BLaER1 (cell line): ENCODE data around the gene TEX35.

Source experiments
- H3K27ac ChIP-seq: shearing (Covaris generic); formaldehyde crosslinking; 2 replicates; pipeline ENCODE4 v1.8.1; 2022
- H3K27me3 ChIP-seq: shearing (Covaris generic); formaldehyde crosslinking; 2 replicates; pipeline ENCODE4 v1.8.1; 2022
- H3K36me3 ChIP-seq: shearing (Covaris generic); formaldehyde crosslinking; 2 replicates; pipeline ENCODE4 v1.8.1; 2022
- H3K4me1 ChIP-seq: shearing (Covaris generic); formaldehyde crosslinking; 2 replicates; pipeline ENCODE4 v1.8.1; 2022
- H3K4me2 ChIP-seq: shearing (Covaris generic); formaldehyde crosslinking; 2 replicates; pipeline ENCODE4 v1.8.1; 2022
- H3K4me3 ChIP-seq: shearing (Covaris generic); formaldehyde crosslinking; 2 replicates; pipeline ENCODE4 v1.8.1; 2022
- H3K9ac ChIP-seq: shearing (Covaris generic); formaldehyde crosslinking; 2 replicates; pipeline ENCODE4 v1.8.1; 2022
- H3K9me3 ChIP-seq: shearing (Covaris generic); formaldehyde crosslinking; 2 replicates; pipeline ENCODE4 v1.8.1; 2022
- H4K20me1 ChIP-seq: shearing (Covaris generic); formaldehyde crosslinking; 2 replicates; pipeline ENCODE4 v1.8.1; 2022
- Cebpa-rat ChIP-seq: shearing (Covaris generic); IDR thresholded peaks from 2 replicates; pipeline ENCODE4 v1.8.1; 2022

The TEX35 gene

GRCh38 chr1:178564783-178565180 lies 51.9 kb downstream of the TEX35 start:
- H3K27ac ChIP-seq, result no peak overlapping the region
- no peak overlapping the region for H3K4me2 ChIP-seq
- H3K9ac ChIP-seq, result no peak overlapping the region

GRCh38 chr1:178565586-178565985 lies 52.7 kb downstream of the TEX35 start:
- H3K4me1 ChIP-seq, result no peaks in the 10 kb centered on the region
- H3K36me3 ChIP-seq, result no peaks in the 10 kb centered on the region
- H3K4me2 ChIP-seq, result no peak overlapping the region
- no peaks in the 10 kb centered on the region for H3K9me3 ChIP-seq
- TF ChIP-seq Cebpa-rat, result no peak
- H3K27ac ChIP-seq, result no peak overlapping the region
- no peak overlapping the region for H3K4me3 ChIP-seq
- no peaks in the 10 kb centered on the region for H4K20me1 ChIP-seq
- no peaks in the 10 kb centered on the region for H3K27me3 ChIP-seq
- H3K9ac ChIP-seq, result no peak overlapping the region

More at GRCh38 chr1:178564783-178565180, 51.9 kb downstream of the TEX35 start:
- H4K20me1 ChIP-seq, result no peaks in the 10 kb centered on the region
- H3K36me3 ChIP-seq, result no peaks in the 10 kb centered on the region
- H3K4me3 ChIP-seq, result no peak overlapping the region
- no peaks in the 10 kb centered on the region for H3K9me3 ChIP-seq
- no peaks in the 10 kb centered on the region for H3K27me3 ChIP-seq
- TF ChIP-seq Cebpa-rat, result no peak
- H3K4me1 ChIP-seq, result no peaks in the 10 kb centered on the region

GRCh38 chr1:178566187-178566586 lies 53.3 kb downstream of the TEX35 start:
- H4K20me1 ChIP-seq, result no peaks in the 10 kb centered on the region
- H3K4me3 ChIP-seq, result no peak overlapping the region
- no peak overlapping the region for H3K9ac ChIP-seq
- no peak overlapping the region for H3K4me2 ChIP-seq
- H3K27ac ChIP-seq, result no peak overlapping the region
- no peak for TF ChIP-seq Cebpa-rat
- no peaks in the 10 kb centered on the region for H3K27me3 ChIP-seq
- H3K9me3 ChIP-seq, result no peaks in the 10 kb centered on the region
- H3K4me1 ChIP-seq, result no peaks in the 10 kb centered on the region
- H3K36me3 ChIP-seq, result no peaks in the 10 kb centered on the region

GRCh38 chr1:178571807-178572206 lies 58.9 kb downstream of the TEX35 start:
- Histone ChIP-seq H3K4me1 (no peaks in the 10 kb centered on the region), H3K27ac (no peak overlapping the region), H3K9me3 (no peaks in the 10 kb centered on the region), H3K4me2 (no peak overlapping the region), H3K9ac (no peak overlapping the region), H3K4me3 (no peak overlapping the region), H3K27me3 (no peaks in the 10 kb centered on the region), H3K36me3 (no peaks in the 10 kb centered on the region), H4K20me1 (no peaks in the 10 kb centered on the region)
- no peak for TF ChIP-seq Cebpa-rat
